GM23338 (cell line): ENCODE results near the gene MATR3.

Experiments
- EZH2 ChIP-seq: fragments of 200-600 bp; sonication (generic); IDR thresholded peaks from one replicate; pipeline ENCODE4 v1.8.0; 2017; ENCODE audit warnings: antibody characterized with exemption, mild to moderate bottlenecking, low read depth; ENCODE audit not compliant: unreplicated experiment
- EZH2phosphoT487 ChIP-seq: fragments of 200-600 bp; sonication (generic); IDR thresholded peaks from one replicate; pipeline ENCODE4 v1.8.1; 2018; ENCODE audit warnings: antibody characterized with exemption; ENCODE audit not compliant: unreplicated experiment
- NANOG ChIP-seq: IDR thresholded peaks from 2 replicates; pipeline ENCODE4 v1.6.1; 2016; ENCODE audit warnings: antibody characterized with exemption, borderline replicate concordance
- POLR2AphosphoS5 ChIP-seq: IDR thresholded peaks from 2 replicates; pipeline ENCODE4 v1.6.1; 2016; ENCODE audit warnings: antibody characterized with exemption, low read depth
- ZNF331 ChIP-seq: fragments of 250-450 bp; sonication (Bioruptor Pico); IDR thresholded peaks from 2 replicates; pipeline ENCODE4 v1.5.0; 2020; ENCODE audit warnings: low read depth, mild to moderate bottlenecking, moderate library complexity
- TF ChIP-seq, protein P1 (sequence below), 2 experiments: fragments of 200-600 bp in 1 of 2; sonication (generic) in 1 of 2; conservative IDR thresholded peaks; 2 replicates each; pipeline versions ENCODE4 v1.5.1 to v1.6.1; 2016 to 2017; ENCODE audit warnings: antibody characterized with exemption in 2 of 2, low read depth in 2 of 2, mild to moderate bottlenecking in 2 of 2, moderate library complexity in 1 of 2

DNA sequence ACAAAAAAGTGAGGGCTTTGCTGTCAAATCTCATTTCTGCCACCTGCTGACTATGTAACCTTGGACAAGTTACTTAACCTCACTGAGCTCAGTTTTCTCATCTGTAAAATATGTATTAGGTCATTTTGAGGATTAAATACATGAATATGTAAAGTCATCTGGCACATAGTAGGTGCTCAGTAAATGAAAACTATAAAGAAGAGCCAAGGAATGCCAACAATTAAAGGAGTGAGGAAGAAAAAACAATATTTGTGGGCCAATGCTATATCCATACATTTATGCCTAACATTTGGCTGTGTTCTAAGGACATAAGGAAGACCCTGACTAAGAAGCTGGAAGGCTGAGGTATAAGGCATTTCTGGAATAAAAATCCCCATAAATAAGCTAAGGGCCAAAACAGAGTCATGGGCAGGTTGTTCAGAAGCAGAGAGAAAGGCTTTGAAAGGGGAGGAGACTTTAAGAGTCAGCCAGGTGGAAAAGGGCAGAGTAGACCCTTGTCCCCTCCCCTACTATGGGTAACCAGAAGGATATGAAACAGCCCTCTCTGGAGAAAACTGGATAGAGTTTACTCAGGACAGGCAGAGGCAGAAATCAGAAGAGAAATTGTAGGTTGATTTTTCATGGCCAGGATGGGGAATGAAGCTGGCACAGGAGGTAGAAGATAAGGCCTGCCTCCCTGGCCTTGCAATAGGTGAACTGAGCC lies 47.8 kb upstream of the MATR3 start:
- TF ChIP-seq, protein P1, sequence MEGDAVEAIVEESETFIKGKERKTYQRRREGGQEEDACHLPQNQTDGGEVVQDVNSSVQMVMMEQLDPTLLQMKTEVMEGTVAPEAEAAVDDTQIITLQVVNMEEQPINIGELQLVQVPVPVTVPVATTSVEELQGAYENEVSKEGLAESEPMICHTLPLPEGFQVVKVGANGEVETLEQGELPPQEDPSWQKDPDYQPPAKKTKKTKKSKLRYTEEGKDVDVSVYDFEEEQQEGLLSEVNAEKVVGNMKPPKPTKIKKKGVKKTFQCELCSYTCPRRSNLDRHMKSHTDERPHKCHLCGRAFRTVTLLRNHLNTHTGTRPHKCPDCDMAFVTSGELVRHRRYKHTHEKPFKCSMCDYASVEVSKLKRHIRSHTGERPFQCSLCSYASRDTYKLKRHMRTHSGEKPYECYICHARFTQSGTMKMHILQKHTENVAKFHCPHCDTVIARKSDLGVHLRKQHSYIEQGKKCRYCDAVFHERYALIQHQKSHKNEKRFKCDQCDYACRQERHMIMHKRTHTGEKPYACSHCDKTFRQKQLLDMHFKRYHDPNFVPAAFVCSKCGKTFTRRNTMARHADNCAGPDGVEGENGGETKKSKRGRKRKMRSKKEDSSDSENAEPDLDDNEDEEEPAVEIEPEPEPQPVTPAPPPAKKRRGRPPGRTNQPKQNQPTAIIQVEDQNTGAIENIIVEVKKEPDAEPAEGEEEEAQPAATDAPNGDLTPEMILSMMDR (conservative IDR thresholded peaks at IDR 0.05; ENCODE audit: low read depth in 2 of 2) = no peak
- TF ChIP-seq EZH2 (no peak), ZNF331 (no peak), POLR2AphosphoS5 (no peak), NANOG (no peak), EZH2phosphoT487 (no peak)
